ENCODE measurements around the gene UBC. TPM values are rescaled to one million over a fixed set of nuclear protein-coding genes. Genes with fewer than 3 reads are reported as not detected.

UBC gene
- total and polyA plus RNA-seq, 9 of the 15 experiments (the other 6 are each of a cell fraction or from before 2014, with no cell fraction given), result 533 to 1,153 (median 813) TPM

DNA sequence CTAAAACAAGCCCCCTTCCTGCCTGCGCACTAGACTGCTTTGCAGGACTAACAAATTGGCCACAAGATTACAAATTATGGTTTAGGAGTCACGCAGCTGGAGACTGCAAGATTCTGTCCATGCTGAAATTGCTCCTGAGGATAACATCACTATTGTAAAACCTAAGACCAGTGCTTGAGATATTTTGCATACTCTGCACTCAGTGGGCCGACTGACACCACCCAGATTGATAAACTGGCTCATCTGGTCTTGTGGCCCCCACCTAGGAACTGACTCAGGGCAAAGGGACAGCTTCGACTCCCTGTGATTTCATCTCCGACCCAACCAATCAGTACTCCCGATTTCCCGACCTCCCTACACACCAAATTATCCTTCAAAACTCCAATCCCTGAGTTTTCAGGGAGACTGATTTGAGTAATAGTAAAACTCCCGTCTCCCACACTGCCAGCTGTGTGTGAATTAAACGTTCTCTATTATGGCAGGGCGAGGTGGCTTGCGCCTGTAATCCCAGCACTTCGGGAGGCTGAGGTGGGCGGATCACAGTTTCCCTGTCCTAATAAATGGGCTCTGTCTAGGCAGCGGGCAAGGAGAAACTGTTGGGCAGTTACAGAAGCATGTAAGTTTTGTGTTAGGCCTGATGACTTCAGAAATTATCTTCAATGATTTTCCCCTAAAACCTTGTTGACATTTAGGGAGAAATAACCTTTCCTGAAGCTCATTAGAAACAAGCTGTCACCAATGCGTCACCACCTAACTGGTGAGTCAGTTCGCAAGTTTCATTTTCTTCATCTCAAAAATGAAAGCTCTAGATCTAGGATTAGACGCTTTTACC, 5.3 kb upstream of the UBC start (continued):
- TF ChIP-seq, protein P1, sequence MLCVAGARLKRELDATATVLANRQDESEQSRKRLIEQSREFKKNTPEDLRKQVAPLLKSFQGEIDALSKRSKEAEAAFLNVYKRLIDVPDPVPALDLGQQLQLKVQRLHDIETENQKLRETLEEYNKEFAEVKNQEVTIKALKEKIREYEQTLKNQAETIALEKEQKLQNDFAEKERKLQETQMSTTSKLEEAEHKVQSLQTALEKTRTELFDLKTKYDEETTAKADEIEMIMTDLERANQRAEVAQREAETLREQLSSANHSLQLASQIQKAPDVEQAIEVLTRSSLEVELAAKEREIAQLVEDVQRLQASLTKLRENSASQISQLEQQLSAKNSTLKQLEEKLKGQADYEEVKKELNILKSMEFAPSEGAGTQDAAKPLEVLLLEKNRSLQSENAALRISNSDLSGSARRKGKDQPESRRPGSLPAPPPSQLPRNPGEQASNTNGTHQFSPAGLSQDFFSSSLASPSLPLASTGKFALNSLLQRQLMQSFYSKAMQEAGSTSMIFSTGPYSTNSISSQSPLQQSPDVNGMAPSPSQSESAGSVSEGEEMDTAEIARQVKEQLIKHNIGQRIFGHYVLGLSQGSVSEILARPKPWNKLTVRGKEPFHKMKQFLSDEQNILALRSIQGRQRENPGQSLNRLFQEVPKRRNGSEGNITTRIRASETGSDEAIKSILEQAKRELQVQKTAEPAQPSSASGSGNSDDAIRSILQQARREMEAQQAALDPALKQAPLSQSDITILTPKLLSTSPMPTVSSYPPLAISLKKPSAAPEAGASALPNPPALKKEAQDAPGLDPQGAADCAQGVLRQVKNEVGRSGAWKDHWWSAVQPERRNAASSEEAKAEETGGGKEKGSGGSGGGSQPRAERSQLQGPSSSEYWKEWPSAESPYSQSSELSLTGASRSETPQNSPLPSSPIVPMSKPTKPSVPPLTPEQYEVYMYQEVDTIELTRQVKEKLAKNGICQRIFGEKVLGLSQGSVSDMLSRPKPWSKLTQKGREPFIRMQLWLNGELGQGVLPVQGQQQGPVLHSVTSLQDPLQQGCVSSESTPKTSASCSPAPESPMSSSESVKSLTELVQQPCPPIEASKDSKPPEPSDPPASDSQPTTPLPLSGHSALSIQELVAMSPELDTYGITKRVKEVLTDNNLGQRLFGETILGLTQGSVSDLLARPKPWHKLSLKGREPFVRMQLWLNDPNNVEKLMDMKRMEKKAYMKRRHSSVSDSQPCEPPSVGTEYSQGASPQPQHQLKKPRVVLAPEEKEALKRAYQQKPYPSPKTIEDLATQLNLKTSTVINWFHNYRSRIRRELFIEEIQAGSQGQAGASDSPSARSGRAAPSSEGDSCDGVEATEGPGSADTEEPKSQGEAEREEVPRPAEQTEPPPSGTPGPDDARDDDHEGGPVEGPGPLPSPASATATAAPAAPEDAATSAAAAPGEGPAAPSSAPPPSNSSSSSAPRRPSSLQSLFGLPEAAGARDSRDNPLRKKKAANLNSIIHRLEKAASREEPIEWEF (CRISPR knock-in tag; IDR thresholded peaks at IDR 0.05), result peak; percentile 13; the same call in 1 of the 2 replicates
- TF ChIP-seq CREM (IDR thresholded peaks at IDR 0.05; ENCODE audit: low read depth) (peak; percentile 76), LEF1 (IDR thresholded peaks at IDR 0.05) (0 out of 2 replicates have a peak, but pooled peaks have one; percentile 26), ADNP (tag; IDR thresholded peaks at IDR 0.05) (no peak), SMARCA4 (IDR thresholded peaks at IDR 0.05) (peak; percentile 76; the same call in 1 of the 2 replicates), NR2C2 (CRISPR knock-in tag; IDR thresholded peaks at IDR 0.05) (peak; percentile 37; the same call in 1 of the 2 replicates), NR2C2 (tag; IDR thresholded peaks at IDR 0.05) (peak; percentile 32; the same call in 1 of the 2 replicates), RFX7 (CRISPR knock-in tag; IDR thresholded peaks at IDR 0.05) (0 out of 2 replicates have a peak, but pooled peaks have one; percentile 31), SMARCC2 (IDR thresholded peaks at IDR 0.05; ENCODE audit: low read depth) (peak; percentile 66; the same call in 1 of the 2 replicates), NFXL1 (CRISPR knock-in tag; IDR thresholded peaks at IDR 0.05) (0 out of 2 replicates have a peak, but pooled peaks have one; percentile 23), MEF2D (tag; conservative IDR thresholded peaks at IDR 0.05; ENCODE audit: low read depth) (peak; percentile 30; the same call in 1 of the 2 replicates), ATF1 (CRISPR knock-in tag; IDR thresholded peaks at IDR 0.05) (no peak), ATF1 (tag; IDR thresholded peaks at IDR 0.05) (peak; percentile 69; the same call in 1 of the 2 replicates)

Measured in K562 (cell line).